ENCODE data around the gene BMPER.

BMPER gene

GRCh38 chr7:33887266-33887975 is 17.9 kb upstream of the BMPER start:
- no peak for DNase-seq (ENCODE audit: low read depth in 3 of 3, low spot score in 1 of 3)

GRCh38 chr7:33888166-33888565 is 17.2 kb upstream of the BMPER start:
- no peak for DNase-seq (ENCODE audit: low read depth in 3 of 3, low spot score in 1 of 3)

- no peak for DNase-seq (ENCODE audit: low read depth in 3 of 3, low spot score in 1 of 3)
Observed at GRCh38 chr7:33892945-33893344, 12.4 kb upstream of the BMPER start.

GRCh38 chr7:33893377-33893776 is 12.0 kb upstream of the BMPER start:
- DNase-seq (ENCODE audit: low read depth in 3 of 3, low spot score in 1 of 3): no peak

GRCh38 chr7:33895025-33895804 is 10.1 kb upstream of the BMPER start:
- DNase-seq (ENCODE audit: low read depth in 3 of 3, low spot score in 1 of 3): peak; percentile 10 to 64 (median 15)

- DNase-seq (ENCODE audit: low read depth in 3 of 3, low spot score in 1 of 3): no peak
Observed at GRCh38 chr7:33900501-33900900, 4.8 kb upstream of the BMPER start.

GRCh38 chr7:33901199-33901598 is 4.1 kb upstream of the BMPER start:
- no peak for DNase-seq (ENCODE audit: low read depth in 3 of 3, low spot score in 1 of 3)

- DNase-seq (ENCODE audit: low read depth in 3 of 3, low spot score in 1 of 3): no peak
Observed at GRCh38 chr7:33901847-33902246, 3.5 kb upstream of the BMPER start.

- DNase-seq (ENCODE audit: low read depth in 3 of 3, low spot score in 1 of 3): no peak
Observed at GRCh38 chr7:33902746-33903145, 2.6 kb upstream of the BMPER start.

- peak in 1 of 3 donors; percentile 10 for DNase-seq (ENCODE audit: low read depth in 3 of 3, low spot score in 1 of 3)
Observed at GRCh38 chr7:33903791-33904680, 1.3 kb upstream of the BMPER start.

GRCh38 chr7:33904681-33905388 is 504 bp upstream of the BMPER start:
- DNase-seq (ENCODE audit: low read depth in 3 of 3, low spot score in 1 of 3): no peak

GRCh38 chr7:33906697-33907096 is 1.4 kb downstream of the BMPER start:
- no peak for DNase-seq (ENCODE audit: low read depth in 3 of 3, low spot score in 1 of 3)

GRCh38 chr7:33907625-33908024 is 2.3 kb downstream of the BMPER start:
- no peak for DNase-seq (ENCODE audit: low read depth in 3 of 3, low spot score in 1 of 3)

GRCh38 chr7:33909318-33909717 is 4.0 kb downstream of the BMPER start:
- DNase-seq (ENCODE audit: low read depth in 3 of 3, low spot score in 1 of 3): no peak

- no peak for DNase-seq (ENCODE audit: low read depth in 3 of 3, low spot score in 1 of 3)
Observed at GRCh38 chr7:33909755-33910154, 4.4 kb downstream of the BMPER start.

GRCh38 chr7:33910756-33911155 is 5.4 kb downstream of the BMPER start:
- no peak for DNase-seq (ENCODE audit: low read depth in 3 of 3, low spot score in 1 of 3)

- no peak for DNase-seq (ENCODE audit: low read depth in 3 of 3, low spot score in 1 of 3)
Observed at GRCh38 chr7:33916357-33917081, 11.2 kb downstream of the BMPER start.

GRCh38 chr7:33917661-33918060 is 12.3 kb downstream of the BMPER start:
- DNase-seq (ENCODE audit: low read depth in 3 of 3, low spot score in 1 of 3): no peak

- DNase-seq (ENCODE audit: low read depth in 3 of 3, low spot score in 1 of 3): no peak
Observed at GRCh38 chr7:33918438-33919143, 13.3 kb downstream of the BMPER start.

GRCh38 chr7:33919449-33919848 is 14.1 kb downstream of the BMPER start:
- no peak for DNase-seq (ENCODE audit: low read depth in 3 of 3, low spot score in 1 of 3)
